Activated gamma-delta T cell treated with anti-CD3 and anti-CD28 coated beads, Interleukin-2, amount 50 U/mL, for 16 hours (primary cell): Measurements from ENCODE around the gene ARID1B.

Source experiments
- DNase-seq: peaks from one replicate; pipeline ENCODE4 v3.0.0-alpha.2; 2020; ENCODE audit warnings: low read depth

ARID1B gene

GRCh38 chr6:157213426-157213825 is 436.2 kb downstream of the ARID1B start:
- no peak for DNase-seq

- DNase-seq, result no peak
Observed at GRCh38 chr6:157213907-157214565, 436.9 kb downstream of the ARID1B start.

- DNase-seq, result no peak
Observed at GRCh38 chr6:157215717-157216116, 438.5 kb downstream of the ARID1B start.

GRCh38 chr6:157216570-157216969 is 439.4 kb downstream of the ARID1B start:
- no peak for DNase-seq

- DNase-seq, result no peak
Observed at GRCh38 chr6:157217198-157217893, 440.2 kb downstream of the ARID1B start.

- DNase-seq, result no peak
Observed at GRCh38 chr6:157217894-157218370, 440.8 kb downstream of the ARID1B start.

GRCh38 chr6:157218371-157219198 is 441.4 kb downstream of the ARID1B start:
- DNase-seq, result no peak

- DNase-seq, result no peak
Observed at GRCh38 chr6:157219201-157220200, 442.3 kb downstream of the ARID1B start.

- no peak for DNase-seq
Observed at GRCh38 chr6:157220485-157220884, 443.3 kb downstream of the ARID1B start.

GRCh38 chr6:157221049-157221816 is 444.1 kb downstream of the ARID1B start:
- DNase-seq, result peak; percentile 73

- DNase-seq, result no peak
Observed at GRCh38 chr6:157221817-157222175, 444.6 kb downstream of the ARID1B start.

GRCh38 chr6:157222201-157222981 is 445.2 kb downstream of the ARID1B start:
- DNase-seq, result no peak

- DNase-seq, result no peak
Observed at GRCh38 chr6:157223021-157223430, 445.8 kb downstream of the ARID1B start.

GRCh38 chr6:157223511-157223910 is 446.3 kb downstream of the ARID1B start:
- no peak for DNase-seq

- no peak for DNase-seq
Observed at GRCh38 chr6:157224178-157224950, 447.2 kb downstream of the ARID1B start.

GRCh38 chr6:157224951-157225574 is 447.9 kb downstream of the ARID1B start:
- DNase-seq, result no peak

- DNase-seq, result no peak
Observed at GRCh38 chr6:157225575-157225995, 448.4 kb downstream of the ARID1B start.

GRCh38 chr6:157226026-157226625 is 448.9 kb downstream of the ARID1B start:
- no peak for DNase-seq
